ENCODE measurements around the gene ZNF280C. TPM values are rescaled to one million over a fixed set of nuclear protein-coding genes. Genes with fewer than 3 reads are reported as not detected.

ZNF280C gene
- total and polyA plus RNA-seq, 3 donors from 2014 or later: 12.5 to 34.4 (median 24.5) TPM

- intact Hi-C loops (cut with DNase I; ENCODE audit: low total_unique reads): no loop called here
Observed at GRCh38 chrX:130263016-130263415, 5.7 kb downstream of the ZNF280C start.

GRCh38 chrX:130262231-130262630 lies 6.5 kb downstream of the ZNF280C start:
- no peaks in the 10 kb centered on the region for H3K9me3 ChIP-seq
- no peak for TF ChIP-seq POLR2A (IDR thresholded peaks at IDR 0.05)
- TF ChIP-seq CTCF (IDR thresholded peaks at IDR 0.05): no peak
- H3K27ac ChIP-seq: no peak overlapping the region
- no peaks in the 10 kb centered on the region for H3K4me1 ChIP-seq
- H3K27me3 ChIP-seq: no peaks in the 10 kb centered on the region
- intact Hi-C loops (cut with DNase I; ENCODE audit: low total_unique reads): no loop called here
- WGBS, 2 donors: 97 to 100% methylated on average over 3 of the region's 3 CpGs
- H3K36me3 ChIP-seq (ENCODE audit: low read depth, missing control alignments): no peaks in the 10 kb centered on the region
- no peak overlapping the region for H3K4me3 ChIP-seq
- no peak for DNase-seq

More at GRCh38 chrX:130263016-130263415, 5.7 kb downstream of the ZNF280C start:
- no peak for TF ChIP-seq CTCF (IDR thresholded peaks at IDR 0.05)
- TF ChIP-seq POLR2A (IDR thresholded peaks at IDR 0.05): no peak
- Histone ChIP-seq H3K4me1 (no peaks in the 10 kb centered on the region), H3K9me3 (no peaks in the 10 kb centered on the region), H3K27me3 (no peaks in the 10 kb centered on the region), H3K27ac (no peak overlapping the region), H3K4me3 (no peak overlapping the region), H3K36me3 (ENCODE audit: low read depth, missing control alignments) (no peaks in the 10 kb centered on the region)
- DNase-seq: no peak

DNA sequence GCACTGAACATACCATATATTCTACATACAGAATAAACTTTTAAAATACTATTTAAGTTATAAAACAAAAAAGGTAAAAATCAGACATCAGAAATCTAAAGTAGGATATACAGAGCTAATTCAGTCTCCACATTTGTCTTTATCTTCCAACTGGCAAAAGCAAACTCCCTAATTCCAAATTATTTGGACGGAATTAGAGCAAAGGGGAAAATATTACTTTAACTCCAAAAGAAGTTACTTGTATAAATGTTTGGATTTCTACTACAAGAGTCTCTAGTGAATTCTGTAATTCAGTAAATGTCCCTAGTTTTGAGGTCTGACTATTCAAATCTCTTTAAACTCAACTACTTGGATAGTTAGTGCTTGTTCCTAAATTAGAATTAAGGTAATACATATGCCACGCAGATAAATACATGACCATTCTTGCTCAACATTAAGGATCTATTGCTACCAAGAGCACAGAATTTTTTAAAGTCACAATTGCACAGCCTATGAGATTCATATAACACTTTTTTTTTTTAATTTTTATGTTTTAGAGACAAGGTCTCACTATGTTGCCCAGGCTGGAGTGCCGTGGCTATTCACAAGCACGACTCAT lies 7.3 kb downstream of the ZNF280C start:
- Histone ChIP-seq H3K36me3 (ENCODE audit: low read depth, missing control alignments) (no peaks in the 10 kb centered on the region), H3K4me1 (no peaks in the 10 kb centered on the region), H3K27me3 (no peaks in the 10 kb centered on the region), H3K4me3 (no peak overlapping the region), H3K9me3 (no peaks in the 10 kb centered on the region), H3K27ac (no peak overlapping the region)
- DNase-seq: no peak
- 54 to 72% methylated on average over 4 of the region's 4 CpGs for WGBS, 2 donors
- TF ChIP-seq POLR2A (IDR thresholded peaks at IDR 0.05) (no peak), CTCF (IDR thresholded peaks at IDR 0.05) (no peak)
- intact Hi-C loops (cut with DNase I; ENCODE audit: low total_unique reads): no loop called here

DNA sequence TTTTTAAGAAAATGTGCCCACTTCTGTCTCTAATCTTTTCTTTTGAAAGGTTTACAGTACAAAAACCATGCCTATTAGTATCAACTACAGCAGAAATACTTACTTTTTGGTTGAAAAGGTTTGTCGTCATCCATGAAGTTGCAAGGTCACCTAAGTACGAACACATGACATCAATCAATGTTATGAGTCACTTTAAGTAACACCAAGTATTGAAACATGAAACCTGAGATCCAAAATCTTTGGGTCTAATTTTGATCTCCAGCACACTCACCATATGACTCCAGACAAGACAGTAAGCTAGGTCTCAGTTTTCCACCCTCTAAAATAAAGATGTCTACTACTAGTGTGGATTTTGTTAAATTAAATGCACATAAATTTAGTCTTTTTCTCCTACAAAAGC lies 8.4 kb downstream of the ZNF280C start:
- Histone ChIP-seq H3K4me1 (no peaks in the 10 kb centered on the region), H3K4me3 (no peak overlapping the region), H3K27me3 (no peaks in the 10 kb centered on the region), H3K36me3 (ENCODE audit: low read depth, missing control alignments) (no peaks in the 10 kb centered on the region), H3K27ac (no peak overlapping the region), H3K9me3 (no peaks in the 10 kb centered on the region)
- 89 to 96% methylated on average over 2 of the region's 2 CpGs for WGBS, 2 donors
- TF ChIP-seq POLR2A (IDR thresholded peaks at IDR 0.05): no peak
- TF ChIP-seq CTCF (IDR thresholded peaks at IDR 0.05): no peak
- no peak for DNase-seq
- intact Hi-C loops (cut with DNase I; ENCODE audit: low total_unique reads): no loop called here

GRCh38 chrX:130253916-130254315 lies 14.8 kb downstream of the ZNF280C start:
- Histone ChIP-seq H3K36me3 (ENCODE audit: low read depth, missing control alignments) (no peaks in the 10 kb centered on the region), H3K27ac (no peak overlapping the region), H3K9me3 (no peaks in the 10 kb centered on the region), H3K27me3 (no peaks in the 10 kb centered on the region), H3K4me3 (no peak overlapping the region), H3K4me1 (no peaks in the 10 kb centered on the region)
- TF ChIP-seq POLR2A (IDR thresholded peaks at IDR 0.05) (no peak), CTCF (IDR thresholded peaks at IDR 0.05) (no peak)
- intact Hi-C loops (cut with DNase I; ENCODE audit: low total_unique reads): no loop called here
- DNase-seq: no peak
